Central memory CD8-positive, alpha-beta T cell (primary cell): ENCODE results near the gene TSHZ2.
"Not testable (repeated sequence)": the region's sequence is repeated elsewhere in the genome, so short reads cannot be mapped to it uniquely, and the experiment has no call there.

ENCODE experiments used
- ATAC-seq: fragments of 150-1000 bp; cut with Tn5 transposase; replicated peaks from 2 replicates; pipeline ENCODE4 v1.10.0; 2022; ENCODE audit warnings: mild to moderate bottlenecking, moderate FRiP score, moderate number of reproducible peaks; ENCODE audit not compliant: poor library complexity, severe bottlenecking; ENCODE audit errors: extremely low read depth
- DNase-seq, 2 donors: peaks; one replicate each; pipeline ENCODE4 v3.0.0; 2021; ENCODE audit warnings: low spot score in 2 of 2
- H3K27ac Mint-ChIP-seq: one replicate; pipeline ENCODE4 v1.8.0; 2022; ENCODE audit warnings: low read depth, mild to moderate bottlenecking, moderate library complexity, mixed read lengths
- H3K27me3 Mint-ChIP-seq: one replicate; pipeline ENCODE4 v1.8.0; 2022; ENCODE audit warnings: mixed read lengths
- H3K36me3 Mint-ChIP-seq: one replicate; pipeline ENCODE4 v1.8.0; 2022; ENCODE audit warnings: mild to moderate bottlenecking, moderate library complexity, mixed read lengths; ENCODE audit not compliant: insufficient read depth
- H3K4me1 Mint-ChIP-seq: one replicate; pipeline ENCODE4 v1.8.0; 2022; ENCODE audit warnings: mixed read lengths
- H3K4me3 Mint-ChIP-seq: one replicate; pipeline ENCODE4 v1.8.0; 2022; ENCODE audit warnings: mild to moderate bottlenecking, moderate library complexity, mixed read lengths
- H3K9me3 Mint-ChIP-seq: one replicate; pipeline ENCODE4 v1.8.0; 2022; ENCODE audit warnings: mixed read lengths

The TSHZ2 gene

GRCh38 chr20:53011640-53012039 lies 39.5 kb downstream of the TSHZ2 start:
- Mint-ChIP-seq H3K4me3 (no peak overlapping the region), H3K9me3 (peaks cover 18% of the 10 kb centered on the region), H3K4me1 (no peaks in the 10 kb centered on the region), H3K27me3 (peaks cover 41% of the 10 kb centered on the region), H3K36me3 (no peaks in the 10 kb centered on the region), H3K27ac (no peak overlapping the region)
- DNase-seq: no peak
- ATAC-seq: no peak

GRCh38 chr20:53013183-53013582 lies 41.0 kb downstream of the TSHZ2 start:
- Mint-ChIP-seq H3K36me3 (no peaks in the 10 kb centered on the region), H3K4me1 (no peaks in the 10 kb centered on the region), H3K27me3 (peaks cover 42% of the 10 kb centered on the region), H3K9me3 (peaks cover 18% of the 10 kb centered on the region), H3K4me3 (no peak overlapping the region), H3K27ac (no peak overlapping the region)
- no peak for ATAC-seq
- no peak for DNase-seq

GRCh38 chr20:53013847-53014246 lies 41.7 kb downstream of the TSHZ2 start:
- Mint-ChIP-seq H3K4me1 (no peaks in the 10 kb centered on the region), H3K36me3 (no peaks in the 10 kb centered on the region), H3K4me3 (no peak overlapping the region), H3K27me3 (peaks cover 43% of the 10 kb centered on the region), H3K9me3 (peaks cover 18% of the 10 kb centered on the region), H3K27ac (no peak overlapping the region)
- DNase-seq (no peak), ATAC-seq (no peak)

- ATAC-seq (no peak), DNase-seq (no peak)
- Mint-ChIP-seq H3K4me1 (no peaks in the 10 kb centered on the region), H3K4me3 (no peak overlapping the region), H3K27me3 (peaks cover 44% of the 10 kb centered on the region), H3K27ac (no peak overlapping the region), H3K36me3 (no peaks in the 10 kb centered on the region), H3K9me3 (peaks cover 18% of the 10 kb centered on the region)
Observed at GRCh38 chr20:53016071-53016470, 43.9 kb downstream of the TSHZ2 start.

- DNase-seq (no peak), ATAC-seq (no peak)
- H3K27ac Mint-ChIP-seq: no peak overlapping the region
- no peaks in the 10 kb centered on the region for H3K36me3 Mint-ChIP-seq
- H3K27me3 Mint-ChIP-seq: peaks cover 49% of the 10 kb centered on the region
- H3K4me3 Mint-ChIP-seq: no peak overlapping the region
- H3K9me3 Mint-ChIP-seq: peaks cover 18% of the 10 kb centered on the region
- H3K4me1 Mint-ChIP-seq: no peaks in the 10 kb centered on the region
Observed at GRCh38 chr20:53016534-53017042, 44.4 kb downstream of the TSHZ2 start.

- Mint-ChIP-seq H3K4me3 (no peak overlapping the region), H3K9me3 (peaks cover 18% of the 10 kb centered on the region), H3K36me3 (no peaks in the 10 kb centered on the region), H3K4me1 (no peaks in the 10 kb centered on the region), H3K27me3 (peaks cover 49% of the 10 kb centered on the region), H3K27ac (no peak overlapping the region)
- ATAC-seq (no peak), DNase-seq (no peak)
Observed at GRCh38 chr20:53017206-53017605, 45.0 kb downstream of the TSHZ2 start.

- Mint-ChIP-seq H3K4me3 (no peak overlapping the region), H3K9me3 (peaks cover 8% of the 10 kb centered on the region), H3K27me3 (peaks cover 49% of the 10 kb centered on the region), H3K4me1 (no peaks in the 10 kb centered on the region), H3K36me3 (no peaks in the 10 kb centered on the region), H3K27ac (no peak overlapping the region)
- DNase-seq (no peak), ATAC-seq (no peak)
Observed at GRCh38 chr20:53019464-53019863, 47.3 kb downstream of the TSHZ2 start.

- DNase-seq (no peak), ATAC-seq (no peak)
- Mint-ChIP-seq H3K4me3 (no peak overlapping the region), H3K4me1 (no peaks in the 10 kb centered on the region), H3K27ac (no peak overlapping the region), H3K27me3 (peaks cover 41% of the 10 kb centered on the region), H3K36me3 (no peaks in the 10 kb centered on the region), H3K9me3 (no peaks in the 10 kb centered on the region)
Observed at GRCh38 chr20:53020376-53020775, 48.2 kb downstream of the TSHZ2 start.

- no peak overlapping the region for H3K27ac Mint-ChIP-seq
- DNase-seq (no peak), ATAC-seq (no peak)
- no peak overlapping the region for H3K4me3 Mint-ChIP-seq
- H3K36me3 Mint-ChIP-seq: no peaks in the 10 kb centered on the region
- H3K4me1 Mint-ChIP-seq: no peaks in the 10 kb centered on the region
- H3K9me3 Mint-ChIP-seq: no peaks in the 10 kb centered on the region
- peaks cover 43% of the 10 kb centered on the region for H3K27me3 Mint-ChIP-seq
Observed at GRCh38 chr20:53020834-53021233, 48.7 kb downstream of the TSHZ2 start.

- Mint-ChIP-seq H3K4me1 (no peaks in the 10 kb centered on the region), H3K9me3 (no peaks in the 10 kb centered on the region), H3K27ac (no peak overlapping the region), H3K4me3 (no peak overlapping the region), H3K36me3 (no peaks in the 10 kb centered on the region), H3K27me3 (peaks cover 45% of the 10 kb centered on the region)
- no peak for DNase-seq
- no peak for ATAC-seq
Observed at GRCh38 chr20:53021934-53022333, 49.8 kb downstream of the TSHZ2 start.

GRCh38 chr20:53023732-53024520 lies 51.8 kb downstream of the TSHZ2 start:
- Mint-ChIP-seq H3K27me3 (peaks cover 51% of the 10 kb centered on the region), H3K4me3 (no peak overlapping the region), H3K9me3 (no peaks in the 10 kb centered on the region), H3K36me3 (no peaks in the 10 kb centered on the region), H3K27ac (no peak overlapping the region), H3K4me1 (no peaks in the 10 kb centered on the region)
- ATAC-seq (no peak), DNase-seq (no peak)

- H3K4me1 Mint-ChIP-seq, H3K9me3 Mint-ChIP-seq, H3K27ac Mint-ChIP-seq: not testable (repeated sequence)
Observed at GRCh38 chr20:53024653-53025052, 52.5 kb downstream of the TSHZ2 start.

GRCh38 chr20:53027089-53027488 lies 54.9 kb downstream of the TSHZ2 start:
- H3K4me1 Mint-ChIP-seq: no peaks in the 10 kb centered on the region
- no peak for ATAC-seq
- H3K4me3 Mint-ChIP-seq: no peak overlapping the region
- H3K9me3 Mint-ChIP-seq: no peaks in the 10 kb centered on the region
- no peak for DNase-seq
- no peak overlapping the region for H3K27ac Mint-ChIP-seq
- no peaks in the 10 kb centered on the region for H3K36me3 Mint-ChIP-seq
- peaks cover 50% of the 10 kb centered on the region for H3K27me3 Mint-ChIP-seq

More at GRCh38 chr20:53024653-53025052, 52.5 kb downstream of the TSHZ2 start:
- not testable (repeated sequence) for H3K36me3 Mint-ChIP-seq, H3K4me3 Mint-ChIP-seq, DNase-seq, ATAC-seq
- H3K27me3 Mint-ChIP-seq: peaks cover 51% of the 10 kb centered on the region
